ENCODE measurements around the gene FNDC3B. TPM values are rescaled to one million over a fixed set of nuclear protein-coding genes. Genes with fewer than 3 reads are reported as not detected.

FNDC3B gene
- total RNA-seq, 1 experiment from 2014 or later = 173 TPM

DNA sequence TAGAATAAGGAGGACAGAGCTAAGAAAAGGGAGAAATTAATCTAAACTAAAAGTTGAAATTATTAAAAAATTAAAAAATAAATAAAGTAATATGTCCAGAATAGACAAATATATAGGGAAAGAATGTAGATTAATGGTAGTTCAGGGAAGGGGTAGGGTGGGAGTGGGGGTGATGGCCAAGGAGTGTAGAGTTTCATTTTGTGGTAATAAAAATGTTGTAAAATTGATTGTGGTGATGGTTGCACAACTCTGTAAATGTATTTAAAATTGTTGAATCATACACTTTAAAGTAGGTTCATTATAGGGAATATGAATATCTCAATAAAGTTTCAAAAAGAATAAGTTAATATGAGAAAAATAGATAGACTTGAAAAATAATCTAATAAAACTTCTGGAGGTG, 21.0 kb upstream of the FNDC3B start:
- H3K9me3 ChIP-seq (ENCODE audit: control insufficient read depth, insufficient read depth, low read depth, low read length) = no peaks in the 10 kb centered on the region
- ChIA-PET CTCF (no interaction called here), POLR2A (interaction anchor here (0.6 to 0.7 kb wide), 2 partner anchors 184 to 242 kb away, joined by 3 to 7 read pairs; no protein-coding TSS in a partner anchor)
- H3K27me3 ChIP-seq (ENCODE audit: control insufficient read depth, insufficient read depth, low read length) = no peaks in the 10 kb centered on the region
- intact Hi-C loops (cut with micrococcal nuclease; ENCODE audit: unreplicated experiment) = no loop called here
- in situ Hi-C loops (cut with HindIII; ENCODE audit: low pct_unique_long_range_greater_than_20kb, low sequenced_read_pairs) = no loop called here
- no peak overlapping the region for H3K4me3 ChIP-seq (ENCODE audit: low read depth in 2 of 2, low read length in 2 of 2)
- DNase-seq (ENCODE audit: low read depth, low spot score) (no peak), ATAC-seq (no peak)
- no peak overlapping the region for H3K27ac ChIP-seq (ENCODE audit: low read length)
- no TSS peak for BruUV-seq (replicated peaks)
- H3K36me3 ChIP-seq (ENCODE audit: control insufficient read depth, insufficient read depth, low read length) = no peaks in the 10 kb centered on the region
- TF ChIP-seq, protein P1, sequence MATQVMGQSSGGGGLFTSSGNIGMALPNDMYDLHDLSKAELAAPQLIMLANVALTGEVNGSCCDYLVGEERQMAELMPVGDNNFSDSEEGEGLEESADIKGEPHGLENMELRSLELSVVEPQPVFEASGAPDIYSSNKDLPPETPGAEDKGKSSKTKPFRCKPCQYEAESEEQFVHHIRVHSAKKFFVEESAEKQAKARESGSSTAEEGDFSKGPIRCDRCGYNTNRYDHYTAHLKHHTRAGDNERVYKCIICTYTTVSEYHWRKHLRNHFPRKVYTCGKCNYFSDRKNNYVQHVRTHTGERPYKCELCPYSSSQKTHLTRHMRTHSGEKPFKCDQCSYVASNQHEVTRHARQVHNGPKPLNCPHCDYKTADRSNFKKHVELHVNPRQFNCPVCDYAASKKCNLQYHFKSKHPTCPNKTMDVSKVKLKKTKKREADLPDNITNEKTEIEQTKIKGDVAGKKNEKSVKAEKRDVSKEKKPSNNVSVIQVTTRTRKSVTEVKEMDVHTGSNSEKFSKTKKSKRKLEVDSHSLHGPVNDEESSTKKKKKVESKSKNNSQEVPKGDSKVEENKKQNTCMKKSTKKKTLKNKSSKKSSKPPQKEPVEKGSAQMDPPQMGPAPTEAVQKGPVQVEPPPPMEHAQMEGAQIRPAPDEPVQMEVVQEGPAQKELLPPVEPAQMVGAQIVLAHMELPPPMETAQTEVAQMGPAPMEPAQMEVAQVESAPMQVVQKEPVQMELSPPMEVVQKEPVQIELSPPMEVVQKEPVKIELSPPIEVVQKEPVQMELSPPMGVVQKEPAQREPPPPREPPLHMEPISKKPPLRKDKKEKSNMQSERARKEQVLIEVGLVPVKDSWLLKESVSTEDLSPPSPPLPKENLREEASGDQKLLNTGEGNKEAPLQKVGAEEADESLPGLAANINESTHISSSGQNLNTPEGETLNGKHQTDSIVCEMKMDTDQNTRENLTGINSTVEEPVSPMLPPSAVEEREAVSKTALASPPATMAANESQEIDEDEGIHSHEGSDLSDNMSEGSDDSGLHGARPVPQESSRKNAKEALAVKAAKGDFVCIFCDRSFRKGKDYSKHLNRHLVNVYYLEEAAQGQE (IDR thresholded peaks at IDR 0.05; ENCODE audit: insufficient read depth in 1 of 2, low read depth in 2 of 2, low read length in 1 of 2) = no peak
- no peak for TF ChIP-seq TCF7L2 (IDR thresholded peaks at IDR 0.05; ENCODE audit: low read depth, low read length)
- no peaks in the 10 kb centered on the region for H3K4me1 ChIP-seq (ENCODE audit: control insufficient read depth, insufficient read depth, low read length)

DNA sequence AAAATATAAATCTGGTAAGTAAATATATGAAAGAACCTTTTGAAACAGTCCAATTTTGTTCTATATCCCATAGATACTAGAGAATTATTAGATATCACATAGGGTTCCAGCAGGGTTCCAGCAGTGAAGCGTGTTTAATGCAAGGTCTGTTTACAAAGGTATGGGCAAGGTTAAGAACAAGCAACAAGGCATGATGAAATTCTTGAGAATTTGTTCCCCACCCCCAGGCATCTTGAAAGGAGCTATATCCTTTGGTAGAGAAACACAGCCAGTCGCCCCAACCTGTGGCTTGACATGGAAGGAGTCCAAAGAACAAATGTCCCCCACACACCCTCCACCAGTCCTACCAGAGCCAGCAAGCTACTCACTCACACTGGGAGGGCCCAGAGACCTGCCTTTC, 18.6 kb upstream of the FNDC3B start:
- DNase-seq (ENCODE audit: low read depth, low spot score) = no peak
- Histone ChIP-seq H3K4me1 (ENCODE audit: control insufficient read depth, insufficient read depth, low read length) (no peaks in the 10 kb centered on the region), H3K27ac (ENCODE audit: low read length) (no peak overlapping the region), H3K9me3 (ENCODE audit: control insufficient read depth, insufficient read depth, low read depth, low read length) (no peaks in the 10 kb centered on the region), H3K36me3 (ENCODE audit: control insufficient read depth, insufficient read depth, low read length) (no peaks in the 10 kb centered on the region), H3K27me3 (ENCODE audit: control insufficient read depth, insufficient read depth, low read length) (no peaks in the 10 kb centered on the region), H3K4me3 (ENCODE audit: low read depth in 2 of 2, low read length in 2 of 2) (no peak overlapping the region)
- in situ Hi-C loops (cut with HindIII; ENCODE audit: low pct_unique_long_range_greater_than_20kb, low sequenced_read_pairs) = no loop called here
- intact Hi-C loops (cut with micrococcal nuclease; ENCODE audit: unreplicated experiment) = no loop called here
- CTCF ChIA-PET = interaction anchor here (0.7 kb wide), 1 partner anchor 17 kb away, joined by 3 read pairs; no protein-coding TSS in a partner anchor
- TF ChIP-seq TCF7L2 (IDR thresholded peaks at IDR 0.05; ENCODE audit: low read depth, low read length) (no peak), SIN3A (IDR thresholded peaks at IDR 0.05; ENCODE audit: borderline replicate concordance, insufficient read depth, low read depth, low read length) (no peak), POLR2AphosphoS5 (IDR thresholded peaks at IDR 0.05; ENCODE audit: low read depth, low read length) (no peak)
- TF ChIP-seq, protein P2, sequence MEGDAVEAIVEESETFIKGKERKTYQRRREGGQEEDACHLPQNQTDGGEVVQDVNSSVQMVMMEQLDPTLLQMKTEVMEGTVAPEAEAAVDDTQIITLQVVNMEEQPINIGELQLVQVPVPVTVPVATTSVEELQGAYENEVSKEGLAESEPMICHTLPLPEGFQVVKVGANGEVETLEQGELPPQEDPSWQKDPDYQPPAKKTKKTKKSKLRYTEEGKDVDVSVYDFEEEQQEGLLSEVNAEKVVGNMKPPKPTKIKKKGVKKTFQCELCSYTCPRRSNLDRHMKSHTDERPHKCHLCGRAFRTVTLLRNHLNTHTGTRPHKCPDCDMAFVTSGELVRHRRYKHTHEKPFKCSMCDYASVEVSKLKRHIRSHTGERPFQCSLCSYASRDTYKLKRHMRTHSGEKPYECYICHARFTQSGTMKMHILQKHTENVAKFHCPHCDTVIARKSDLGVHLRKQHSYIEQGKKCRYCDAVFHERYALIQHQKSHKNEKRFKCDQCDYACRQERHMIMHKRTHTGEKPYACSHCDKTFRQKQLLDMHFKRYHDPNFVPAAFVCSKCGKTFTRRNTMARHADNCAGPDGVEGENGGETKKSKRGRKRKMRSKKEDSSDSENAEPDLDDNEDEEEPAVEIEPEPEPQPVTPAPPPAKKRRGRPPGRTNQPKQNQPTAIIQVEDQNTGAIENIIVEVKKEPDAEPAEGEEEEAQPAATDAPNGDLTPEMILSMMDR (IDR thresholded peaks at IDR 0.05) = no peak
- TF ChIP-seq, protein P1 (IDR thresholded peaks at IDR 0.05; ENCODE audit: insufficient read depth in 1 of 2, low read depth in 2 of 2, low read length in 1 of 2) = no peak
- POLR2A ChIA-PET = no interaction called here
- no peak for ATAC-seq
- BruUV-seq (replicated peaks) = no TSS peak
